ENCODE data around the gene PALLD.
A peak's percentile ranks its signal among the peaks of the same experiment; 100 is the strongest.
"Not testable (repeated sequence)": the region's sequence is repeated elsewhere in the genome, so short reads cannot be mapped to it uniquely, and the experiment has no call there.

The PALLD gene

DNA sequence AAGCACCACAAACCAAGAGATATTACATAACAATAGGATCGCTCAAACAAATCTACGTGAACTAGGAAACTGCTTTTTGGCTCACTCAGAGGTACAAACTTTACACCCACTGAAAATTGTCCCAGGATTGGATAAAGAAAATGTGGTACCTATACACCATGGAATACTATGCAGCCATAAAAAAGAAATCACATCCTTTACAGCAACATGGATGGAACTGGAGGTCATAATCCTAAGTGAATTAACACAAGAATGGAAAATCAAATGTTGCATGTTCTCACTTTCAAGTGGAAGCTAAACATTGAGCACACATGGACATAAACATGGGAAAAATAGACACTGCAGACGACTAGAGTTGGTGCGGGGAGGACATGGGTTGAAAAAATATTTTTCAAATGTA lies 305.4 kb downstream of the PALLD start:
- no peak for DNase-seq

DNA sequence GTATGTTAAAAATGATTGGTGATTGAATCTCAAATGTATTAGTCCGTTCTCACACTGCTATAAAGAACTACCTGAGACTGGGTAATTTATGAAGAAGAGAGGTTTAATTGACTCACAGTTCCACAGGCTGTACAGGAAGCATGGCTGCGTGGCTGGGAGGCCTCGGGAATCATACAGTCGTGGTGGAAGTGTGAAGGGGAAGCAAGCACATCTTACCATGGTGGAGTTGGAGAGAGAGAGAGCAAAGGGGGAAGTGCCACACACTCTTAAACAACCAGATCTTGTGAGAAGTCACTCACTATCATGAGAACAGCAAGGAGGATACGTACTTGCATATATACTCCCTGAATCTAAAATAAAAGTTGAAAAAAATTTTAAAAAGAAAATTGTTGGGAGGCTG lies 306.2 kb downstream of the PALLD start:
- DNase-seq = not testable (repeated sequence)

- no peak for DNase-seq
Observed at GRCh38 chr4:168803732-168804131, 306.9 kb downstream of the PALLD start.

- DNase-seq = no peak
Observed at GRCh38 chr4:168804146-168804545, 307.3 kb downstream of the PALLD start.

- no peak for DNase-seq
Observed at GRCh38 chr4:168805341-168805740, 308.5 kb downstream of the PALLD start.

DNA sequence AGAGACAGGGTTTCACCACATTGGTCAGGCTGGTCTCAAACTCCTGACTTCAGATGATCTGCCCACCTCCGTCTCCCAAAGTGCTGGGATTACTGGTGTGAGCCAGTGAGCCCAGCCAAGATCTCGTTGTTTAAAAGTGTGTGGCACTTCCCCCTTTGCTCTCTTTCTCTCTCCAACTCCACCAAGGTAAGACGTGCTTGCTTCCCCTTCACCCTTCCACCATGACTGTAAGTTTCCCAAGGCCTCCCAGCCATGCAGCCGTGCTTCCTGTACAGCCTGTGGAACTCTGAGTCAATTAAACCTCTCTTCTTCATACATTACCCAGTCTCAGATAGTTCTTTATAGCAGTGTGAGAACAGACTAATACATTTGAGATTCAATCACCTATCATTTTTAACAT lies 309.4 kb downstream of the PALLD start:
- not testable (repeated sequence) for DNase-seq

- no peak for DNase-seq
Observed at GRCh38 chr4:168811207-168811606, 314.4 kb downstream of the PALLD start.

GRCh38 chr4:168811786-168812651 lies 315.2 kb downstream of the PALLD start:
- no peak for DNase-seq

- no peak for DNase-seq
Observed at GRCh38 chr4:168812806-168813205, 316.0 kb downstream of the PALLD start.

- DNase-seq = no peak
Observed at GRCh38 chr4:168813890-168814289, 317.0 kb downstream of the PALLD start.

GRCh38 chr4:168815379-168816345 lies 318.8 kb downstream of the PALLD start:
- no peak for DNase-seq

- no peak for DNase-seq
Observed at GRCh38 chr4:168817370-168817769, 320.5 kb downstream of the PALLD start.

- DNase-seq = no peak
Observed at GRCh38 chr4:168822481-168822880, 325.6 kb downstream of the PALLD start.

GRCh38 chr4:168825975-168826374 lies 329.1 kb downstream of the PALLD start:
- DNase-seq = no peak

DNA sequence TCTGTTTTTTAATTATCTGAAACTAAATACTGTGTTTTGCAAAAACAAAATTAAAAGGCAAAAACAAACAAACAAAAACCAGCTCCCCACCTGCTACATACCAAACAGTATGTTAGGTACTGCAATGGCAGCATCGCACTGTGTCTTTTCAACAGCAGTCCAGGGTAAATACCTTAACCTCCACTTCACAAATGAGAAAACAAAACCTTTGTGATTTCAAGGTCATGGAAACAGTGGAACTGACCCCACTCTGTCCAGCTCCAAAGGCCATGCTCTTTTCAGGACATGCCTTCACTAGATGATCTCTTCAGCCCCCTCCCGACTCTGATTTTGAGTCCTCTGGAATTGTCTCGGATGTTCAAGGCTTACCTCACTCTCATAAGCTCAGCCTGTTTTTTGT lies 329.8 kb downstream of the PALLD start:
- no peak for DNase-seq

GRCh38 chr4:168830777-168831512 lies 334.1 kb downstream of the PALLD start:
- DNase-seq = no peak

- DNase-seq = no peak
Observed at GRCh38 chr4:168831585-168831918, 334.7 kb downstream of the PALLD start.

GRCh38 chr4:168831919-168832762 lies 335.3 kb downstream of the PALLD start:
- peak; percentile 45 to 49 for DNase-seq

- peak in 1 of 2 experiments; percentile 11 for DNase-seq
Observed at GRCh38 chr4:168832763-168833575, 336.1 kb downstream of the PALLD start.

DNA sequence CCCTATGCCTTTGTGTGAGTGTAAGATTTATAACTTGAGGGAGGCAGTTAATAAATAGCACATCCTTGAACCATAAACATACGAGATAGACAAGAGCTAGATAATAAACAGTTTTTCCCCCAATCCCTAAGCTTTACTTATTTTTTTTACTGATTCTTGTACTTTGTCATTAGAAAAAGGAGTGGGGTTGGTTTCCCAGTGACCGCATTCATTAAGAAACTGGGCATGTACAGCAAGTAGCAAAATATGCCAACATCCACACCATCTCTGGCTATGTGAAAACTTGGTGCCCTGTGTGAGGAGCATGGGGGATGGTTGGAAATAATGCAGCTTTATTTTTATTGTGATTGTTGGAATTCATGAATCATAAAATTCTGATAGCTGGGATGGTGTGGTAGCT lies 337.0 kb downstream of the PALLD start:
- no peak for DNase-seq

DNA sequence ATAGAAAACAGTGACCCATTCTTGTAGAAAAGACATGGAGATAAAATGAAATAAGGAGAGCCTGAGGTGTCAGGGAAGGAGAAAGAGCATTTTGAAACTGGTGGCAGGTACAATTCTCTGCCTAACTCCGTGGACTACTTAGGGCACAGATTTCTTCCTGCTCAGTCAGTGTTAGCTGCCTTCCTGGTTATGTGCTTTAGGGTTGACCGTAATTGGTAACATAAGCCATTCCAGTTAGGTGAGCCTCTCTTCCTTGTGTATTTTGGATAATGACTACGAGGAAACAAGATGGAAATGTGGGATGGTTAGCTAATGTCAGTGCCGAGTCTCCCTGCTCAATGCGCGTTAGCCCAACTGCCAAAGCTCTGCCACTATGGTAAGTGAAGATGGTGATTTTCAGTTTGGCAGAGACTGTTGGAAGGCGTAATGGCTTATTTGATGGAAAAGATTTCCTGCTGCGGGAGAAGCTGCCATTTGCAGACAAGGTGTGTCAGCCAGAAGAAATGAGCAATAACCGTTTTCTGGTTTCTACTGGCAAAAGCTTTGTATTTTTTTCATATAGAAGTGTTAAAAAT lies 339.1 kb downstream of the PALLD start:
- DNase-seq = no peak

All from NCI-H524 (cell line).